ENCODE data around the gene TMEM270.

DNA sequence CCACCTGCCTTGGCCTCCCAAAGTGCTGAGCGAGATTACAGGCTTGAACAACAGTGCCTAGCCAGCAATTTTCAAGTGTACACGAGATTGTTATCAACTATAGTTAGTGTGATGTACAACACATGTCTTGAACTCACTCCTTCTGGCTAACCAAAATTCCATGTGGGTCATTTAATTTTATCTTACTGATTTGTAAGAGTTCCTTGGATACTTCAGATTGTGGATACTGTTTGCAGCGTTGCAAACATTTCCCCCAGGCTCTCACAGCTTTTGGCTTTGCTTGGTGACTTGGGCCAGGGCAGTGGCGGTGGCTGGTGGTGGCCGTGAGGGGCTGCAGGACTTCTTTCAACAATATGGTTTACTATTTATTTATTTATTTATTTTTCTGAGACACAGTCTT lies 8.5 kb upstream of the TMEM270 start:
- TF ChIP-seq POLR2AphosphoS5 (IDR thresholded peaks at IDR 0.05; ENCODE audit: low read depth, low read length), result no peak
- TF ChIP-seq ZNF274 (IDR thresholded peaks at IDR 0.05; ENCODE audit: low read depth, low read length), result no peak
- no peak for TF ChIP-seq CEBPB (IDR thresholded peaks at IDR 0.05; ENCODE audit: low read depth)
- TF ChIP-seq, protein P1, sequence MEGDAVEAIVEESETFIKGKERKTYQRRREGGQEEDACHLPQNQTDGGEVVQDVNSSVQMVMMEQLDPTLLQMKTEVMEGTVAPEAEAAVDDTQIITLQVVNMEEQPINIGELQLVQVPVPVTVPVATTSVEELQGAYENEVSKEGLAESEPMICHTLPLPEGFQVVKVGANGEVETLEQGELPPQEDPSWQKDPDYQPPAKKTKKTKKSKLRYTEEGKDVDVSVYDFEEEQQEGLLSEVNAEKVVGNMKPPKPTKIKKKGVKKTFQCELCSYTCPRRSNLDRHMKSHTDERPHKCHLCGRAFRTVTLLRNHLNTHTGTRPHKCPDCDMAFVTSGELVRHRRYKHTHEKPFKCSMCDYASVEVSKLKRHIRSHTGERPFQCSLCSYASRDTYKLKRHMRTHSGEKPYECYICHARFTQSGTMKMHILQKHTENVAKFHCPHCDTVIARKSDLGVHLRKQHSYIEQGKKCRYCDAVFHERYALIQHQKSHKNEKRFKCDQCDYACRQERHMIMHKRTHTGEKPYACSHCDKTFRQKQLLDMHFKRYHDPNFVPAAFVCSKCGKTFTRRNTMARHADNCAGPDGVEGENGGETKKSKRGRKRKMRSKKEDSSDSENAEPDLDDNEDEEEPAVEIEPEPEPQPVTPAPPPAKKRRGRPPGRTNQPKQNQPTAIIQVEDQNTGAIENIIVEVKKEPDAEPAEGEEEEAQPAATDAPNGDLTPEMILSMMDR (IDR thresholded peaks at IDR 0.05 in 2 of 3, conservative IDR thresholded peaks at IDR 0.05 in 1 of 3; ENCODE audit: borderline replicate concordance in 1 of 3, insufficient read depth in 1 of 3, low read depth in 2 of 3, low read length in 2 of 3), result no peak
- no peak for TF ChIP-seq SRF (IDR thresholded peaks at IDR 0.05; ENCODE audit: low read depth)

Measured in HCT116 (cell line).